ENCODE measurements around the gene CLCA4.
A peak's percentile ranks its signal among the peaks of the same experiment; 100 is the strongest.

The CLCA4 gene

DNA sequence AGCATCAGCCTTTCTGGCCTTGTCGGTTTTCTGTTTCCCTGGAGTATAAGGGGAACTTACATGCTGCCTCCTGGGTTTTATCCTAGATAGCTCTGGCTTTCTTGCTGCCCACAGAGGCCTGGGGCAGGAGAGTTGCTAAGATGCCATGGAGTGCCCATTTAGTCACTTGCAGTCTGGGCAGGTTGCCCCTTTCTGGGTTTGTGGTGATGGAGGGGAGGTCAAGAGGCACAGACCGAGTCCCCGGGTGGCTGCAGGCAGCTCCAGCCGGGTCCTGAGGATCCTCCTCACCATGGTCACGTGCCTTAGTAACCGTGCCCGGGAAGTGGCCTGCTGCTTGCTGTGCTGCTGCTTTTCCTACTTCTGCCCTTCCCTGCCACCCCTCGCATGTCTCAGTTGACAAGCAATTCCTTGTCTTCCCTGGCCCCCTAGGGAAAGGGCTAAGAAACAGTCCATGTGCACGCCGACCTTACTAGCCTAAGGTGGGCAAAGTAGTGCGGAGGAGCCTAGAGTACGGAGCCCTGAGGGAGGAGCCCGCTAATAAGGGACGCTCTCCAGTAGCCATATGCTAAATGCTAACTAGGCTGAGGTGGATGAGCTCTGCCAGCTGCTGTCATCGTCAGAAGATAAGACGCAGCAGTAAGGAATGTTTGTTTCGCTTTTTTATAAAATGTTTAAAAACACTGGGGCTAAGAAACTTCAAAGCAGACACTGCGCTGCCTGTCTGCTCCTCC, 43.3 kb upstream of the CLCA4 start:
- H3K4me3 ChIP-seq (ENCODE audit: low read depth, low read length): peak overlapping the region; percentile 44
- TF ChIP-seq, protein P1, sequence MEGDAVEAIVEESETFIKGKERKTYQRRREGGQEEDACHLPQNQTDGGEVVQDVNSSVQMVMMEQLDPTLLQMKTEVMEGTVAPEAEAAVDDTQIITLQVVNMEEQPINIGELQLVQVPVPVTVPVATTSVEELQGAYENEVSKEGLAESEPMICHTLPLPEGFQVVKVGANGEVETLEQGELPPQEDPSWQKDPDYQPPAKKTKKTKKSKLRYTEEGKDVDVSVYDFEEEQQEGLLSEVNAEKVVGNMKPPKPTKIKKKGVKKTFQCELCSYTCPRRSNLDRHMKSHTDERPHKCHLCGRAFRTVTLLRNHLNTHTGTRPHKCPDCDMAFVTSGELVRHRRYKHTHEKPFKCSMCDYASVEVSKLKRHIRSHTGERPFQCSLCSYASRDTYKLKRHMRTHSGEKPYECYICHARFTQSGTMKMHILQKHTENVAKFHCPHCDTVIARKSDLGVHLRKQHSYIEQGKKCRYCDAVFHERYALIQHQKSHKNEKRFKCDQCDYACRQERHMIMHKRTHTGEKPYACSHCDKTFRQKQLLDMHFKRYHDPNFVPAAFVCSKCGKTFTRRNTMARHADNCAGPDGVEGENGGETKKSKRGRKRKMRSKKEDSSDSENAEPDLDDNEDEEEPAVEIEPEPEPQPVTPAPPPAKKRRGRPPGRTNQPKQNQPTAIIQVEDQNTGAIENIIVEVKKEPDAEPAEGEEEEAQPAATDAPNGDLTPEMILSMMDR (IDR thresholded peaks at IDR 0.05; ENCODE audit: borderline replicate concordance, insufficient read depth, low read depth, low read length): no peak

DNA sequence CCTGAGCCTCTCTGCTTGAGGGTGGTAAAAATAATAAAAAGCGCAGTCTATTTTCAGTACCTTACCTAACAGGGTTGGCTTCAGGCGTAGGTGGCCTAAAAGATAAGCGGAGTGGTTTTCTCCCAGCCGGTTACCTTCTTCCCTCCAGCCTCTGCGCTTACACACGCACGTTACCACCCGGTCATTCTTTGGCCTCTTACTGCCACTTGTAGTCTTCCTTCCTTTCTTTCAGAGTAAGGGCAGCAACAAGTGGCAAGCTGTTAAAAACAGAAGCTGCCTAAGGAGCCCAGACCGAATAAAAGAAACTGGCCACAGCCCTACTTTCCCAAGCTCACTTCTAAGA, 42.8 kb upstream of the CLCA4 start:
- H3K4me3 ChIP-seq (ENCODE audit: low read depth, low read length): no peak overlapping the region
- TF ChIP-seq, protein P1 (IDR thresholded peaks at IDR 0.05; ENCODE audit: borderline replicate concordance, insufficient read depth, low read depth, low read length): no peak

DNA sequence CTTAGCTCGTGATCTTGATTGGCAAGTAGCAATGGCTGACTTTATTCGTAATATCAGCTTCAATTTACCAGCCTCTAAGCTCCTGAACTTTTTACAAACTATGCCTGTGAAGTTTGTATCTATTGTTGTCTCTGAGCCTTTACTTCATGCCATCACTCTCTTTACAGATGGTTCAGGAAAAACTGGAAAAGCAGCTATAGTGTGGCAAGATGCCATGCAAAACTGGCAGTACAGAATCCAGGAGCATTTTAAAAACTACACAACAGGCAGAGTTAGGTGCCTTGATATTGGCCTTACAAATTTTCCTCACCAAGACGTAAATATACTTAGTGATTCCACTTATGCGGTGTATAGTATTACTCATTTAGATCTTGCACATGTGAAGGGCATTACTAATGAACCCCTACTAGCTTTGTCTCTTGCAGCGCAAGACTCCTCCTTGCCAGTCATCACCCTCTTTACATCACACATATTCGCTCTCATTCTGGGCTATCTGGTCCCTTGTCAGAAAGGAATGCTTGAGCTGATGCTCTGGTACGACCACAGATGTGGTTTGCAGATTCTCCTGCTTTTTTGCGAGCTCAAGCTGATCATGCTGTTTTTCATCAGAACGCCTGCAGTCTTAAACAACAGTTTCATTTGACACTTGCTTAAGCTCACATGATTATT, 41.8 kb upstream of the CLCA4 start:
- no peak overlapping the region for H3K4me3 ChIP-seq (ENCODE audit: low read depth, low read length)
- TF ChIP-seq, protein P1 (IDR thresholded peaks at IDR 0.05; ENCODE audit: borderline replicate concordance, insufficient read depth, low read depth, low read length): no peak

DNA sequence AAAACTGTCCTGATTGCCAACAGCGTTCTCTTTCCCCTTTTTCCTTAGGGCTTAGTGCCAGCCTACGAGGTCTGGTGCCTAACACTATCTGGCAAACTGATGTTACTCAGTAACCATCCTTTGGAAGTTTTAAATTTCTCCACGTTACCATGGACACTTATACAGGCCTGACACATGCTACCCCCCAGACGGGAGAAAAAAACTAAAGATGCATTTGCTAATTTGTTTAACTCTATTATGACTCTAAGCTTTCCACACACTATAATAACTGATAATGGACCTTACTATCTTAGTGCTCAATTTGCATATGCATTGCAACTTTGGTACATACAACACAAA, 41.3 kb upstream of the CLCA4 start:
- no peak overlapping the region for H3K4me3 ChIP-seq (ENCODE audit: low read depth, low read length)
- TF ChIP-seq, protein P1 (IDR thresholded peaks at IDR 0.05; ENCODE audit: borderline replicate concordance, insufficient read depth, low read depth, low read length): no peak

DNA sequence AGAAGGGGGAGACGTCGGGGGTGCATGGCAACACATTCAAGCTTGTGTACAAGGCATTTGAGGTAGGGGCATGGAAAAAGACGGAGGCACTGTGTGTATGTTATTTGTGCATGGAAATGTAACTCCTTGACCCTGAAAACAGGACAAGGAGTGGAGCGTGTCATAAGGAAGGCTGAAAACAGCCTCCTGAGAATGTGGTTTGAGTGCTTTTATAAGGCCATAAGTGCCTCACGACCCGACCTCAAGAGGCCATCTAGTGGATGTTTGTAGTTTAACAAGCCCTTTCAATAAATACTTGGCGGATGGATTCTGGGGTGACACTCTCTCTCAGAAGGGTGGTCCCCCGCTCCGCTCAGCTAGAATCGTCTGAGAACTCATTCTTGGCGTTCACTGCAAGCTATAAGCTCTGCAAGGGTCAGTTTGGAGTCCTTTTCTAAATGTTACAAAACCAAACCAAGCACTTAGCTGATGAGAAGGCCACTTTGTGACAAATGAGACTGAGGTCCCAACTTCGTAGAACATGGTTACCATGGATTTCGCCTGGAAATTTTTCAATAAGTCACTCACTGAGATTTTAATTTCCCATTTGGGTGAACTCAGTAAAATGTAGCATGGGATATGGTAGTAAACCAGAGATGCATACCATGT, 38.8 kb upstream of the CLCA4 start:
- H3K4me3 ChIP-seq (ENCODE audit: low read depth, low read length): no peak overlapping the region
- TF ChIP-seq, protein P1 (IDR thresholded peaks at IDR 0.05; ENCODE audit: borderline replicate concordance, insufficient read depth, low read depth, low read length): peak; percentile 45; the same call in 1 of the 2 replicates

DNA sequence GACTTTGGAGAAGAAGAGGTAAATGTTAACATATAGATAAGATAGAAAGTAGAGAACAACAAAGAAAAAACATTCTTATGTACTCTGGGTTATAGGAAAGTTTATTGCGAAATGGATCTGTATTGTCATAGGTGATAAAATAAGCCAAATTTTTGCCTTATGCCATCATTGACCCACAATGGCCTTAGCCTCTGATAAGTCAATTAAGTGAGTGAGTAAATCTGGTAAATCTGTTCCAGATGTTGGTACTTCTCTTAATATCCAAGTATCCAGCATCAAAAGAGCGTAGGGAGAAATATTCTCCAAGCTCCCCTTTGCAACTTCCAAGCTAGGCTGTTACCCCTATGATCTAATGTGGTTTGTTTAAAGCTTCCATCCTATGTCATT, 38.3 kb upstream of the CLCA4 start:
- no peak overlapping the region for H3K4me3 ChIP-seq (ENCODE audit: low read depth, low read length)
- TF ChIP-seq, protein P1 (IDR thresholded peaks at IDR 0.05; ENCODE audit: borderline replicate concordance, insufficient read depth, low read depth, low read length): no peak

DNA sequence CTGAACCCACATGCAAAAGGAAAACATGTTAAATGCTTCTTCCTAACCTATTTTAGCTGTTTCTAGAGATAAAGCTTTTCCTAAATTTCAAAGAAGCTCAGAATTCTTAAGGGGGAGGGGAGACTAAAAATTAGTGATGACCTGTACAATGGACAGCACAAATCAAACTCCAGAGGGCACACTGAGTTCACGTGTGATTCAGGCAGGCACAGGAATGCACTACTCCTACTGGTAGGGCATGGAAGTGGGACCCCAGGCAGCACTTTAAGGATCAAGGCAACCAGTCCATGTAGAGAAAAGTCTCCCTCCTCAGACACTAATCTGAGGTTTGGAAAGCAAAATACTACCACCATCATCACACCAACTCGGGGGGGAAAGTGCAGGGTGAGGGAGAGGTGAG, 31.3 kb upstream of the CLCA4 start:
- no peak overlapping the region for H3K4me3 ChIP-seq (ENCODE audit: low read depth, low read length)
- TF ChIP-seq, protein P1 (IDR thresholded peaks at IDR 0.05; ENCODE audit: borderline replicate concordance, insufficient read depth, low read depth, low read length): peak; percentile 15; the same call in 1 of the 2 replicates
